MM.1S (cell line): ENCODE results near the gene TXN2.
A peak's percentile ranks its signal among the peaks of the same experiment; 100 is the strongest.

ENCODE experiments used
- DNase-seq: peaks from one replicate; pipeline ENCODE4 v3.0.0-alpha.2; 2015
- H2AFZ ChIP-seq: fragments of 300-600 bp; sonication (generic); 2 replicates; pipeline ENCODE4 v1.6.0; 2016; ENCODE audit warnings: antibody characterized with exemption, low read length
- H3F3A ChIP-seq: fragments of 300-600 bp; sonication (generic); 2 replicates; pipeline ENCODE4 v1.6.1; 2016; ENCODE audit warnings: mild to moderate bottlenecking, antibody characterized with exemption, low read length, moderate library complexity, mixed read lengths; ENCODE audit not compliant: insufficient read depth
- H3K27ac ChIP-seq: fragments of 300-600 bp; sonication (generic); 2 replicates; pipeline ENCODE4 v1.5.1; 2016; ENCODE audit warnings: mild to moderate bottlenecking, low read length
- H3K27me3 ChIP-seq: fragments of 300-600 bp; sonication (generic); replicated peaks from 2 replicates; pipeline ENCODE4 v1.6.0; 2016; ENCODE audit warnings: low read length; ENCODE audit not compliant: insufficient read depth
- H3K36me3 ChIP-seq: fragments of 300-600 bp; sonication (generic); replicated peaks from 2 replicates; pipeline ENCODE4 v1.6.1; 2016; ENCODE audit warnings: mild to moderate bottlenecking, low read length, mixed read lengths; ENCODE audit not compliant: insufficient read depth
- H3K4me1 ChIP-seq: fragments of 300-600 bp; sonication (generic); 2 replicates; pipeline ENCODE4 v1.6.1; 2016; ENCODE audit warnings: low read length, mixed read lengths
- H3K4me2 ChIP-seq: fragments of 300-600 bp; sonication (generic); 2 replicates; pipeline ENCODE4 v1.6.0; 2016; ENCODE audit warnings: low read depth, low read length
- H3K4me3 ChIP-seq: fragments of 300-600 bp; sonication (generic); 2 replicates; pipeline ENCODE4 v1.5.1; 2016; ENCODE audit warnings: low read length, mixed read lengths
- H3K79me2 ChIP-seq: fragments of 300-600 bp; sonication (generic); 2 replicates; pipeline ENCODE4 v1.6.1; 2016; ENCODE audit warnings: mixed run types, low read length, mixed read lengths
- H3K9ac ChIP-seq: fragments of 300-600 bp; sonication (generic); 2 replicates; pipeline ENCODE4 v1.6.1; 2016; ENCODE audit warnings: low read length, mixed read lengths
- H3K9me2 ChIP-seq: fragments of 300-600 bp; sonication (generic); replicated peaks from 2 replicates; pipeline ENCODE4 v1.6.1; 2016; ENCODE audit warnings: mild to moderate bottlenecking, low read length, mixed read lengths; ENCODE audit not compliant: insufficient read depth
- H3K9me3 ChIP-seq: fragments of 300-600 bp; sonication (generic); replicated peaks from 2 replicates; pipeline ENCODE4 v1.6.1; 2016; ENCODE audit warnings: mild to moderate bottlenecking, low read length, mixed read lengths; ENCODE audit not compliant: insufficient read depth
- H4K20me1 ChIP-seq: fragments of 300-600 bp; sonication (generic); 2 replicates; pipeline ENCODE4 v1.6.1; 2016; ENCODE audit warnings: mild to moderate bottlenecking, low read length, moderate library complexity, mixed read lengths; ENCODE audit not compliant: insufficient read depth
- CTCF ChIP-seq: fragments of 300-600 bp; sonication (generic); IDR thresholded peaks from 2 replicates; pipeline ENCODE4 v1.5.1; 2016; ENCODE audit warnings: antibody characterized with exemption, low read length, mixed read lengths
- EZH2 ChIP-seq: fragments of 300-600 bp; sonication (generic); optimal IDR thresholded peaks from 2 replicates; pipeline ENCODE3; 2017; ENCODE audit warnings: low read depth, mild to moderate bottlenecking, antibody characterized with exemption, low read length, mixed read lengths
- EZH2phosphoT487 ChIP-seq: fragments of 300-600 bp; sonication (generic); IDR thresholded peaks from 2 replicates; pipeline ENCODE4 v1.6.1; 2018; ENCODE audit warnings: antibody characterized with exemption, low read length

TXN2 gene

DNA sequence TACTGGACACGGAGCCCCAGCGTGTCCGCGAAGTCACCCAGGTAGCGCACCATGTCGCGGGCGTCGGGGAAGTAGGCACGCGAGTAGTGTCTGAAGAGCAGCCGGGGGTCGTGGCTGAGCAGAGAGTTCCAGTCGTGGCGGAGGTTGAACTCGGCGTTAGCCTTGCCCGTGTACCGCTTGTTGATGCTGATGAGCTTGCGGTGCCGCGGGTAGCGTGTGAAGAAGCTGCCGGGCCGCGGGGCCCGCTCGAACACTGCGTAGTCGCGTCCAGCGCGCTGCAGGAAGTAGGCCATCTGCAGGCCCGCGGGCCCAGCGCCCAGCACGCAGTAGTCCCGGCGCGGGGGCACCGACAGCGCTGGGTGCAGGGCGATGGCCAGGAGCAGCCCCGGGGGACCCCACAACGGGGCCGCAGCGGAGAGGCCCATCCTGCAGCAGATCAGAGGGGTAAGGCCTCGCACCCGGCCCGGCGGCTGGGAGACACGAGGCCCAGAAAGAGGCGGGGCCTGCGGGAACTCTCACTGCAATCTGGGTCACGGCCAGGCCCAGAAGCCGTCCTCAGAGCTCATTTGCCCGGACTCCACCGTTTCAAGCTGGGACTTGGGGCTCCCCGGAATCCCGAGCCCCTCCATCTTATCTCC lies 24.7 kb upstream of the TXN2 start:
- peaks cover 33% of the 10 kb centered on the region for H3F3A ChIP-seq
- peaks cover 10% of the 10 kb centered on the region for H3K79me2 ChIP-seq
- no peaks in the 10 kb centered on the region for H3K9me2 ChIP-seq
- H3K36me3 ChIP-seq: 0 out of 2 replicates have a peak, but pooled peaks cover 4% of the 10 kb centered on the region
- H3K4me1 ChIP-seq: peaks cover 16% of the 10 kb centered on the region
- H4K20me1 ChIP-seq: no peaks in the 10 kb centered on the region
- H3K27ac ChIP-seq: peak overlapping the region; percentile 78; the same call in 1 of the 2 replicates
- TF ChIP-seq EZH2phosphoT487 (no peak), CTCF (no peak), EZH2 (no peak)
- H3K27me3 ChIP-seq: no peaks in the 10 kb centered on the region
- H3K4me2 ChIP-seq: peak overlapping the region; percentile 92
- H2AFZ ChIP-seq: peak overlapping the region; percentile 91
- H3K9me3 ChIP-seq: no peaks in the 10 kb centered on the region
- no peak for DNase-seq
- peak overlapping the region; percentile 79 for H3K4me3 ChIP-seq
- H3K9ac ChIP-seq: peak overlapping the region; percentile 57; the same call in 1 of the 2 replicates

GRCh38 chr22:36497910-36498665 lies 16.6 kb upstream of the TXN2 start:
- Histone ChIP-seq H2AFZ (no peak overlapping the region), H3K27me3 (no peaks in the 10 kb centered on the region), H3K9ac (no peak overlapping the region), H3K4me2 (no peak overlapping the region), H3K27ac (no peak overlapping the region), H3K79me2 (no peaks in the 10 kb centered on the region), H3F3A (peaks cover 6% of the 10 kb centered on the region; the same call in 1 of the 2 replicates), H3K4me3 (no peak overlapping the region), H3K9me2 (no peaks in the 10 kb centered on the region), H3K36me3 (peaks cover 3% of the 10 kb centered on the region; the same call in 1 of the 2 replicates), H3K9me3 (no peaks in the 10 kb centered on the region), H3K4me1 (peaks cover 11% of the 10 kb centered on the region), H4K20me1 (no peaks in the 10 kb centered on the region)
- TF ChIP-seq CTCF: no peak
- no peak for TF ChIP-seq EZH2
- TF ChIP-seq EZH2phosphoT487: no peak
- no peak for DNase-seq

DNA sequence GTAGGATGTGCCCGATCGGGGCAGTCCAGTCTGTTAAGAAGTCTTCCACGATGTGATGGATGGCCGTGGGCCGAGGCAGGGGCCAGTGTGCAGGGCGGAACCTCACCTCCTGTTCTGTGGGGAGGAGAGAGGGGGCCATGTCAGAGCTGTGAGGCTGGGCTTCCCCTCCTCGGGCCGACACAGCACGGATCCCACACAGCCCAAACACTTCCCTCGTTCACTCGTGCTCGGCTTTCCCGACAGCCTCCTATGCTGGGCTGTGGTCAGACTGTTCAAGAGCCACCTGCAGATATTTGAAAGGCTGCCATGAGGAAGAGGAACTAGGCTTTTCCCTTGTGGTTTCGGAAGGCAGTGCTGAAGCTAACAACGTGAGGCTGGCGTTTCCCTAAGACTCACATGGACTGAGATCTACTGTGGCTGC lies 12.3 kb upstream of the TXN2 start:
- peak overlapping the region; percentile 42 for H2AFZ ChIP-seq
- peaks cover 11% of the 10 kb centered on the region for H3K4me1 ChIP-seq
- no peaks in the 10 kb centered on the region for H3K9me2 ChIP-seq
- no peaks in the 10 kb centered on the region for H3K79me2 ChIP-seq
- H3F3A ChIP-seq: peaks cover 6% of the 10 kb centered on the region; the same call in 1 of the 2 replicates
- TF ChIP-seq CTCF (peak; percentile 6; the same call in 1 of the 2 replicates), EZH2phosphoT487 (no peak)
- DNase-seq: peak; percentile 71
- peak overlapping the region; percentile 59; the same call in 1 of the 2 replicates for H3K27ac ChIP-seq
- no peaks in the 10 kb centered on the region for H4K20me1 ChIP-seq
- no peaks in the 10 kb centered on the region for H3K27me3 ChIP-seq
- no peaks in the 10 kb centered on the region for H3K9me3 ChIP-seq
- H3K4me3 ChIP-seq: peak overlapping the region; percentile 33
- H3K9ac ChIP-seq: peak overlapping the region; percentile 19; the same call in 1 of the 2 replicates
- peak overlapping the region; percentile 63 for H3K4me2 ChIP-seq
- peaks cover 3% of the 10 kb centered on the region; the same call in 1 of the 2 replicates for H3K36me3 ChIP-seq
